Measurements from ENCODE around the gene ZNF784.

GRCh38 chr19:55656552-55656951 is 32.2 kb upstream of the ZNF784 start:
- TF ChIP-seq CTCF (IDR thresholded peaks at IDR 0.05; ENCODE audit: insufficient read depth, low read length, poor library complexity, severe bottlenecking): no peak
- no peak for TF ChIP-seq EZH2phosphoT487 (conservative IDR thresholded peaks at IDR 0.05; ENCODE audit: low read length)

All from SU-DHL-6 (cell line).